Liver (tissue), 9 donors: ENCODE measurements around the gene KLK2. TPM values are rescaled to one million over a fixed set of nuclear protein-coding genes. Genes with fewer than 3 reads are reported as not detected.

ENCODE experiments used
- DNase-seq: peaks from one replicate; pipeline ENCODE4 v3.0.0-alpha.2; 2017; ENCODE audit warnings: low spot score
- H3K27ac ChIP-seq, 2 donors: one replicate each; pipeline ENCODE4 v1.7.0; 2013; ENCODE audit warnings: inconsistent platforms in 2 of 2, low read length in 2 of 2, control low read depth in 1 of 2, low read depth in 1 of 2, mild to moderate bottlenecking in 1 of 2
- H3K27me3 ChIP-seq, 4 donors: one replicate each; pipeline versions ENCODE4 v1.6.1 to v1.7.0; 2013; ENCODE audit warnings: low read length in 3 of 4, inconsistent platforms in 1 of 4, mild to moderate bottlenecking in 1 of 4, moderate library complexity in 1 of 4; ENCODE audit not compliant: control insufficient read depth in 4 of 4, insufficient read depth in 4 of 4
- H3K36me3 ChIP-seq, 4 donors: one replicate each; pipeline versions ENCODE4 v1.6.1 to v1.7.0; 2013; ENCODE audit warnings: low read length in 3 of 4, mild to moderate bottlenecking in 3 of 4, low read depth in 1 of 4, moderate library complexity in 1 of 4; ENCODE audit not compliant: control insufficient read depth in 4 of 4, insufficient read depth in 3 of 4
- H3K4me1 ChIP-seq, 4 donors: one replicate each; pipeline versions ENCODE4 v1.6.1 to v1.7.0; 2013; ENCODE audit warnings: low read length in 3 of 4, mild to moderate bottlenecking in 3 of 4, moderate library complexity in 1 of 4; ENCODE audit not compliant: control insufficient read depth in 4 of 4, insufficient read depth in 4 of 4
- H3K4me3 ChIP-seq, 3 donors: one replicate each; pipeline versions ENCODE4 v1.6.1 to v1.7.0; 2013; ENCODE audit warnings: low read length in 3 of 3, control low read depth in 1 of 3, low read depth in 1 of 3, mild to moderate bottlenecking in 1 of 3
- H3K9ac ChIP-seq, 2 donors: one replicate each; pipeline ENCODE4 v1.7.0; 2013; ENCODE audit warnings: low read length in 2 of 2, mild to moderate bottlenecking in 2 of 2, moderate library complexity in 2 of 2, control low read depth in 1 of 2, low read depth in 1 of 2
- H3K9me3 ChIP-seq, 4 donors: one replicate each; pipeline versions ENCODE4 v1.6.1 to v1.7.0; 2013; ENCODE audit warnings: low read length in 3 of 4; ENCODE audit not compliant: control insufficient read depth in 4 of 4
- ATF3 ChIP-seq: IDR thresholded peaks from 2 replicates; pipeline ENCODE4 v1.6.1; 2016; ENCODE audit warnings: antibody characterized with exemption
- CTCF ChIP-seq: fragments of 150-350 bp; IDR thresholded peaks from 2 replicates; pipeline ENCODE4 v1.5.1; 2017; ENCODE audit warnings: improper control_type of control experiment, low read depth, low read length; ENCODE audit not compliant: missing input control
- EGR1 ChIP-seq, 2 donors: IDR thresholded peaks; 2 replicates each; pipeline ENCODE4 v1.6.1; 2016 to 2018; ENCODE audit warnings: antibody characterized with exemption in 2 of 2, low read depth in 2 of 2
- FOXA1 ChIP-seq: IDR thresholded peaks from 2 replicates; pipeline ENCODE4 v1.6.1; 2016; ENCODE audit warnings: antibody characterized with exemption
- FOXA2 ChIP-seq: IDR thresholded peaks from 2 replicates; pipeline ENCODE4 v1.6.1; 2016; ENCODE audit warnings: antibody characterized with exemption
- GABPA ChIP-seq, 2 donors: IDR thresholded peaks in 1 of 2; conservative IDR thresholded peaks in 1 of 2; 2 replicates each; pipeline ENCODE4 v1.6.1; 2016; ENCODE audit warnings: antibody characterized with exemption in 2 of 2, mild to moderate bottlenecking in 1 of 2, moderate library complexity in 1 of 2
- HNF4G ChIP-seq: IDR thresholded peaks from 2 replicates; pipeline ENCODE4 v1.6.1; 2016; ENCODE audit warnings: antibody characterized with exemption
- MAX ChIP-seq: IDR thresholded peaks from 2 replicates; pipeline ENCODE4 v1.6.1; 2016; ENCODE audit warnings: antibody characterized with exemption
- NR2F2 ChIP-seq: IDR thresholded peaks from 2 replicates; pipeline ENCODE4 v1.6.1; 2016; ENCODE audit warnings: antibody characterized with exemption
- RAD21 ChIP-seq, 2 donors: IDR thresholded peaks; 2 replicates each; pipeline ENCODE4 v1.6.1; 2016; ENCODE audit warnings: antibody characterized with exemption in 2 of 2, mild to moderate bottlenecking in 2 of 2
- RXRA ChIP-seq, 2 donors: IDR thresholded peaks; 2 replicates each; pipeline ENCODE4 v1.6.1; 2017 to 2018; ENCODE audit warnings: antibody characterized with exemption in 2 of 2, mild to moderate bottlenecking in 1 of 2
- TAF1 ChIP-seq: conservative IDR thresholded peaks from 2 replicates; pipeline ENCODE4 v1.6.1; 2016; ENCODE audit warnings: antibody characterized with exemption, mild to moderate bottlenecking
- WGBS: extraction: QIAGEN DNeasy Blood & Tissue Kit; methylation state at CpG from one replicate; pipeline ENCODE4 v1.1.7; 2013; 5-methylcytosine and 5-hydroxymethylcytosine counted together
- polyA plus RNA-seq, 2 donors: library from polyadenylated mRNA; stranded (reverse) in 1 of 2; unstranded in 1 of 2; fragments of 200-250 nt in 1 of 2; fragments of >200 nt in 1 of 2; fragmentation: Nextera tagmentation in 1 of 2; extraction: Ambion mirVana in 1 of 2; gene quantifications; one replicate each; pipeline versions ENCODE4 v1.2.1 to v1.2.3, GENCODE V29; 2013 to 2015
- total RNA-seq, 2 donors: library from RNA; depleted of rRNA; stranded (reverse); fragments of >200 nt; gene quantifications; one replicate each; pipeline ENCODE4 v1.2.3, GENCODE V29; 2014
- donor health status: healthy.
- donor health status: healthy.
- donor health status: healthy.
- donor health status: healthy.
- donor health status: healthy.

The KLK2 gene
- total and polyA plus RNA-seq, 4 donors = not detected

GRCh38 chr19:50875795-50876422 lies 2.7 kb downstream of the KLK2 start:
- no peak overlapping the region for H3K4me3 ChIP-seq
- no peaks in the 10 kb centered on the region for H3K36me3 ChIP-seq
- no peaks in the 10 kb centered on the region for H3K9me3 ChIP-seq
- H3K27ac ChIP-seq = no peak overlapping the region
- TF ChIP-seq RAD21 (IDR thresholded peaks at IDR 0.05) (no peak), RXRA (IDR thresholded peaks at IDR 0.05) (no peak)
- H3K27me3 ChIP-seq = peaks cover 0 to 12% (median 4%) of the 10 kb centered on the region in 4 donors
- H3K4me1 ChIP-seq = no peaks in the 10 kb centered on the region
- H3K9ac ChIP-seq = no peak overlapping the region
- 37% methylated on average over 9 of the region's 9 CpGs for WGBS
- no peak for DNase-seq

GRCh38 chr19:50876456-50876855 lies 3.2 kb downstream of the KLK2 start:
- no peak for DNase-seq
- Histone ChIP-seq H3K4me3 (no peak overlapping the region), H3K4me1 (no peaks in the 10 kb centered on the region), H3K9me3 (no peaks in the 10 kb centered on the region), H3K27me3 (peaks cover 0 to 11% (median 3%) of the 10 kb centered on the region in 4 donors), H3K36me3 (no peaks in the 10 kb centered on the region), H3K9ac (no peak overlapping the region), H3K27ac (no peak overlapping the region)
- no peak for TF ChIP-seq GABPA (IDR thresholded peaks at IDR 0.05 in 1 of 2, conservative IDR thresholded peaks at IDR 0.05 in 1 of 2)
- TF ChIP-seq FOXA1 = no peak
- no peak for TF ChIP-seq NR2F2
- TF ChIP-seq CTCF = no peak
- no peak for TF ChIP-seq EGR1 (IDR thresholded peaks at IDR 0.05; ENCODE audit: low read depth in 2 of 2)
- TF ChIP-seq MAX = no peak
- WGBS = 74% methylated on average over 7 of the region's 7 CpGs

- 20% methylated on average over 8 of the region's 8 CpGs for WGBS
- Histone ChIP-seq H3K9me3 (no peaks in the 10 kb centered on the region), H3K4me3 (no peak overlapping the region), H3K27ac (no peak overlapping the region), H3K4me1 (no peaks in the 10 kb centered on the region), H3K9ac (no peak overlapping the region), H3K36me3 (no peaks in the 10 kb centered on the region), H3K27me3 (peaks cover 0 to 8% (median 4%) of the 10 kb centered on the region in 4 donors)
- DNase-seq = no peak
- TF ChIP-seq TAF1 = no peak
- TF ChIP-seq FOXA2 = no peak
- TF ChIP-seq NR2F2 = no peak
- no peak for TF ChIP-seq MAX
- no peak for TF ChIP-seq ATF3
- no peak for TF ChIP-seq EGR1 (IDR thresholded peaks at IDR 0.05; ENCODE audit: low read depth in 2 of 2)
- no peak for TF ChIP-seq HNF4G
These were observed 4.1 kb downstream of the KLK2 start for GRCh38 chr19:50877338-50877737.
